H1 (cell line): ENCODE data around the gene TUG1. TPM values are rescaled to one million over a fixed set of nuclear protein-coding genes. Genes with fewer than 3 reads are reported as not detected.

Experiments
- CTCF ChIA-PET: fragments of 300-600 bp; sonication (Branson Sonifier 250); formaldehyde crosslinking; loops from one replicate; lab custom pipeline; 2021; ENCODE audit not compliant: partially characterized antibody; lab: Charles Lee
- POLR2A ChIA-PET: fragments of 300-600 bp; sonication (Branson Sonifier 250); formaldehyde crosslinking; loops from one replicate; lab custom pipeline; 2021; ENCODE audit warnings: inconsistent platforms; ENCODE audit not compliant: partially characterized antibody; lab: Charles Lee
- DNase-seq, 2 experiments: peaks; one replicate each; pipeline versions ENCODE4 v3.0.0 to v3.0.0-alpha.2; 2010 to 2022; ENCODE audit warnings: low spot score in 2 of 2, low read depth in 1 of 2, mixed read lengths in 1 of 2
- FAIRE-seq: peaks from 2 replicates; lab custom pipeline; 2011; peaks lifted over from hg19 to GRCh38; lab: Jason Lieb, UNC
- H2AFZ ChIP-seq: 2 replicates; pipeline ENCODE4 v1.8.1; 2012; ENCODE audit warnings: low read length, inconsistent platforms
- H2AK5ac ChIP-seq: 2 replicates; pipeline ENCODE4 v1.6.1; 2013; ENCODE audit warnings: low read depth, low read length
- H2BK120ac ChIP-seq: replicated peaks from 2 replicates; pipeline ENCODE3; 2013; ENCODE audit warnings: low read depth, low read length, inconsistent platforms
- H2BK12ac ChIP-seq: 2 replicates; pipeline ENCODE4 v1.6.1; 2013; ENCODE audit warnings: low read depth, low read length
- H2BK15ac ChIP-seq: 2 replicates; pipeline ENCODE4 v1.6.1; 2013; ENCODE audit warnings: low read length
- H2BK20ac ChIP-seq: 2 replicates; pipeline ENCODE4 v1.6.1; 2013; ENCODE audit warnings: low read length
- H2BK5ac ChIP-seq: 2 replicates; pipeline ENCODE4 v1.6.1; 2013; ENCODE audit warnings: low read depth, low read length
- H3K14ac ChIP-seq: 2 replicates; pipeline ENCODE4 v1.6.1; 2013; ENCODE audit warnings: inconsistent platforms; ENCODE audit not compliant: insufficient read length
- H3K18ac ChIP-seq: 2 replicates; pipeline ENCODE4 v1.6.1; 2013; ENCODE audit warnings: low read length; ENCODE audit errors: extremely low read depth
- H3K23ac ChIP-seq: 2 replicates; pipeline ENCODE4 v1.6.1; 2013; ENCODE audit warnings: inconsistent platforms; ENCODE audit not compliant: insufficient read length
- H3K23me2 ChIP-seq: 2 replicates; pipeline ENCODE4 v1.6.1; 2013; ENCODE audit warnings: low read depth, low read length
- H3K27ac ChIP-seq: 2 replicates; pipeline ENCODE4 v1.6.1; 2011; ENCODE audit warnings: low read depth, low read length, inconsistent platforms
- H3K27me3 ChIP-seq, 4 experiments: replicated peaks in 1 of 4; 1 replicate in 1 of 4; 2 replicates in 3 of 4; pipeline versions ENCODE4 v1.6.1 to v1.8.1; 2011 to 2013; ENCODE audit warnings: low read length in 3 of 4, mild to moderate bottlenecking in 3 of 4, inconsistent platforms in 2 of 4, mixed read lengths in 2 of 4, moderate library complexity in 1 of 4; ENCODE audit not compliant: control insufficient read depth in 3 of 4, insufficient read depth in 3 of 4; ENCODE audit errors: extremely low read depth in 1 of 4
- H3K36me3 ChIP-seq, 4 experiments: 2 replicates each; pipeline versions ENCODE4 v1.6.1 to v1.8.1; 2011 to 2013; ENCODE audit warnings: mild to moderate bottlenecking in 4 of 4, low read length in 3 of 4, moderate library complexity in 2 of 4, control low read depth in 1 of 4, inconsistent platforms in 1 of 4; ENCODE audit not compliant: insufficient read depth in 4 of 4, control insufficient read depth in 2 of 4
- H3K4ac ChIP-seq: replicated peaks from 2 replicates; pipeline ENCODE3; 2013; ENCODE audit warnings: low read length, low read depth, mixed read lengths, inconsistent platforms; ENCODE audit not compliant: insufficient read length
- H3K4me1 ChIP-seq, 4 experiments: replicated peaks in 1 of 4; 1 replicate in 1 of 4; 2 replicates in 3 of 4; pipeline versions ENCODE4 v1.6.1 to v1.8.1; 2011 to 2013; ENCODE audit warnings: low read length in 3 of 4, inconsistent platforms in 2 of 4, mixed read lengths in 1 of 4; ENCODE audit not compliant: insufficient read depth in 4 of 4, control insufficient read depth in 3 of 4
- H3K4me2 ChIP-seq, 2 experiments: 2 replicates each; pipeline versions ENCODE4 v1.6.1 to v1.8.1; 2011 to 2013; ENCODE audit warnings: low read depth in 2 of 2, low read length in 2 of 2, control low read depth in 1 of 2, inconsistent platforms in 1 of 2, mild to moderate bottlenecking in 1 of 2; ENCODE audit not compliant: insufficient read depth in 1 of 2
- H3K4me3 ChIP-seq, 4 experiments: fragments of 200-600, 300-600 bp in 1 of 4; sonication (generic), shearing (Covaris generic), sonication (Bioruptor Twin) in 1 of 4; 2 replicates each; pipeline versions ENCODE4 v1.5.1 to v1.8.1; 2011 to 2016; ENCODE audit warnings: low read length in 4 of 4, low read depth in 3 of 4, control low read depth in 2 of 4, inconsistent platforms in 2 of 4, mild to moderate bottlenecking in 2 of 4, mixed read lengths in 1 of 4, moderate library complexity in 1 of 4; ENCODE audit not compliant: insufficient read depth in 2 of 4; ENCODE audit errors: extremely low read depth in 1 of 4
- H3K56ac ChIP-seq: replicated peaks from 2 replicates; pipeline ENCODE3; 2013; ENCODE audit warnings: low read depth, mild to moderate bottlenecking, mixed read lengths, low read length, inconsistent platforms; ENCODE audit not compliant: insufficient read length
- H3K79me1 ChIP-seq: 2 replicates; pipeline ENCODE4 v1.6.1; 2013; ENCODE audit warnings: low read depth, low read length, control low read depth
- H3K79me2 ChIP-seq, 2 experiments: 2 replicates each; pipeline versions ENCODE4 v1.6.1 to v1.8.1; 2012 to 2013; ENCODE audit warnings: low read length in 2 of 2, mild to moderate bottlenecking in 2 of 2, inconsistent platforms in 1 of 2; ENCODE audit not compliant: insufficient read depth in 2 of 2, control insufficient read depth in 1 of 2
- H3K9ac ChIP-seq, 4 experiments: replicated peaks in 1 of 4; 1 replicate in 1 of 4; 2 replicates in 3 of 4; pipeline versions ENCODE4 v1.6.1 to v1.8.1; 2011 to 2013; ENCODE audit warnings: low read depth in 3 of 4, low read length in 3 of 4, control low read depth in 2 of 4, mild to moderate bottlenecking in 2 of 4, moderate library complexity in 2 of 4, inconsistent platforms in 1 of 4; ENCODE audit errors: extremely low read depth in 1 of 4
- H3K9me3 ChIP-seq, 2 experiments: 2 replicates each; pipeline versions ENCODE4 v1.6.1 to v1.8.1; 2012 to 2013; ENCODE audit warnings: mild to moderate bottlenecking in 2 of 2, moderate library complexity in 2 of 2, control low read depth in 1 of 2, inconsistent platforms in 1 of 2, low read depth in 1 of 2, low read length in 1 of 2, mixed read lengths in 1 of 2; ENCODE audit not compliant: insufficient read depth in 2 of 2
- H4K20me1 ChIP-seq, 2 experiments: replicated peaks in 1 of 2; 2 replicates each; pipeline versions ENCODE3 to v1.8.1; 2011 to 2013; ENCODE audit warnings: inconsistent platforms in 2 of 2, low read length in 2 of 2, mild to moderate bottlenecking in 1 of 2; ENCODE audit not compliant: insufficient read depth in 2 of 2, control insufficient read depth in 1 of 2
- H4K5ac ChIP-seq: 2 replicates; pipeline ENCODE4 v1.6.1; 2013; ENCODE audit warnings: low read length, low read depth, mixed read lengths, inconsistent platforms; ENCODE audit not compliant: insufficient read length
- H4K8ac ChIP-seq: 2 replicates; pipeline ENCODE4 v1.8.0; 2013; ENCODE audit warnings: mild to moderate bottlenecking, moderate library complexity, low read length, inconsistent platforms; ENCODE audit not compliant: insufficient read depth; ENCODE audit errors: extremely low read depth
- H4K91ac ChIP-seq: replicated peaks from 2 replicates; pipeline ENCODE3; 2013; ENCODE audit warnings: low read length, mixed read lengths, inconsistent platforms; ENCODE audit not compliant: insufficient read length
- JUND ChIP-seq: IDR thresholded peaks from 2 replicates; pipeline ENCODE4 v1.6.1; 2011; ENCODE audit warnings: mild to moderate bottlenecking, improper control_type of control experiment, low read length
- KDM1A ChIP-seq: fragments of 200-600, 300-600 bp; sonication (generic); IDR thresholded peaks from 2 replicates; pipeline ENCODE4 v1.7.1; 2016; ENCODE audit warnings: mild to moderate bottlenecking, low read length, borderline replicate concordance
- SP1 ChIP-seq: IDR thresholded peaks from 2 replicates; pipeline ENCODE4 v1.6.1; 2011; ENCODE audit warnings: low read depth, low read length
- WGBS, 2 experiments: shearing (Covaris generic) in 1 of 2; methylation state at CpG; one replicate each; pipeline versions ENCODE4 v1.1.6 to v1.1.7; 2013 to 2015; ENCODE audit warnings: low lambda C conversion rate in 2 of 2, mixed read lengths in 2 of 2, inconsistent platforms in 1 of 2, low coverage in 1 of 2, missing lambda C conversion rate in 1 of 2; ENCODE audit not compliant: insufficient replicate concordance in 2 of 2, insufficient coverage in 1 of 2, insufficient read length in 1 of 2; ENCODE audit errors: extremely low coverage in 1 of 2, missing lambda C conversion rate in 1 of 2; 5-methylcytosine and 5-hydroxymethylcytosine counted together
- polyA plus RNA-seq, 7 experiments: library from polyadenylated mRNA; depleted of rRNA in 3 of 7; stranded (reverse) in 5 of 7; unstranded in 2 of 7; fragments of >200 nt in 5 of 7; fragments of 200-250 nt in 2 of 7; gene quantifications; 1 replicate in 5 of 7; 2 replicates in 1 of 7; 4 replicates in 1 of 7; pipeline versions ENCODE4 v1.2.1 to v1.2.3, GENCODE V29; 2011 to 2013; ENCODE audit warnings: missing spikeins in 2 of 7, mixed read lengths in 2 of 7
- total RNA-seq: library from RNA; stranded (reverse); fragmentation: NEBNext Ultra II Directional; extraction: Animal tissue kit (Norgen Biotek cat#: 25700); gene quantifications from 2 replicates; pipeline ENCODE4 v1.2.1, GENCODE V29; 2021

Gene TUG1
- total and polyA plus RNA-seq, 2 of the 8 experiments (the other 6 are each of a cell fraction or from before 2014, with no cell fraction given) = 119 to 129 TPM

GRCh38 chr22:30994960-30995359 lies 25.9 kb downstream of the TUG1 start:
- Histone ChIP-seq H4K91ac (no peak overlapping the region), H2BK20ac (no peak overlapping the region), H4K20me1 (no peaks in the 10 kb centered on the region), H3K9ac (no peak overlapping the region), H3K36me3 (no peaks in the 10 kb centered on the region), H3K79me2 (no peaks in the 10 kb centered on the region), H3K27me3 (no peaks in the 10 kb centered on the region), H3K4me1 (no peaks in the 10 kb centered on the region), H3K4me3 (no peak overlapping the region), H2BK120ac (no peak overlapping the region), H4K8ac (no peak overlapping the region), H3K9me3 (peaks cover 3 to 4% of the 10 kb centered on the region in 2 experiments; a peak in 1 of 4 replicates), H3K18ac (no peak overlapping the region), H2AK5ac (no peak overlapping the region), H3K27ac (no peak overlapping the region), H2AFZ (no peak overlapping the region), H4K5ac (no peak overlapping the region), H3K4me2 (no peak overlapping the region), H2BK15ac (no peak overlapping the region), H3K23ac (no peak overlapping the region), H3K23me2 (no peaks in the 10 kb centered on the region), H3K4ac (no peak overlapping the region), H2BK12ac (no peak overlapping the region), H2BK5ac (no peak overlapping the region), H3K56ac (no peak overlapping the region), H3K79me1 (no peaks in the 10 kb centered on the region), H3K14ac (no peak overlapping the region)
- POLR2A ChIA-PET = interaction anchor here (0.8 kb wide), 2 partner anchors 11 to 27 kb away, joined by 3 to 4 read pairs; no protein-coding TSS in a partner anchor
- no peak for FAIRE-seq
- CTCF ChIA-PET = interaction anchor here (0.5 to 1.1 kb wide), 2 partner anchors 14 to 1534 kb away, joined by 3 read pairs; no protein-coding TSS in a partner anchor
- 82% methylated on average over 1 of the region's 1 CpG; no CpG with 5 or more reads in 1 of the 2 experiments for WGBS, 2 experiments
- DNase-seq = no peak
- TF ChIP-seq JUND (no peak), SP1 (no peak), KDM1A (no peak)
